K562 (cell line): Measurements from ENCODE around the gene DYNC1I1.

Experiments
- CTCF ChIP-seq, 3 experiments: IDR thresholded peaks in 2 of 3; conservative IDR thresholded peaks in 1 of 3; 2 replicates each; pipeline ENCODE4 v1.5.1; 2011 to 2012; ENCODE audit warnings: low read length in 3 of 3, mild to moderate bottlenecking in 3 of 3, control low read depth in 2 of 3, improper control_type of control experiment in 1 of 3, inconsistent platforms in 1 of 3, low read depth in 1 of 3, mixed read lengths in 1 of 3, moderate library complexity in 1 of 3; ENCODE audit not compliant: insufficient read depth in 2 of 3
- ZBTB33 ChIP-seq: sonication (generic); formaldehyde crosslinking; IDR thresholded peaks from 2 replicates; pipeline ENCODE4 v1.8.1; 2023; ENCODE audit warnings: mild to moderate bottlenecking, missing genetic modification reagents

- TF ChIP-seq ZBTB33 (CRISPR knock-in tag) (no peak), CTCF (IDR thresholded peaks at IDR 0.05 in 2 of 3, conservative IDR thresholded peaks at IDR 0.05 in 1 of 3; ENCODE audit: insufficient read depth in 2 of 3, low read depth in 1 of 3, low read length in 3 of 3) (no peak)
Observed at GRCh38 chr7:95917634-95918033, 145.3 kb downstream of the DYNC1I1 start.
